ENCODE data around the gene MYCN.

- TF ChIP-seq CTCF (conservative IDR thresholded peaks at IDR 0.05 in 1 of 2, IDR thresholded peaks at IDR 0.05 in 1 of 2; ENCODE audit: low read depth in 1 of 2, low read length in 2 of 2), result no peak
- TF ChIP-seq EZH2 (IDR thresholded peaks at IDR 0.05; ENCODE audit: low read length, missing control alignments), result no peak
Measured at GRCh38 chr2:15993232-15993610, 52.9 kb downstream of the MYCN start.

All from fibroblast of lung (primary cell).